Measurements from ENCODE around the gene POLR2B. TPM values are rescaled to one million over a fixed set of nuclear protein-coding genes. Genes with fewer than 3 reads are reported as not detected.

POLR2B gene
- total RNA-seq, 1 experiment from 2014 or later: 108 TPM

- Histone ChIP-seq H4K8ac (replicated peaks; ENCODE audit: insufficient read length, low read depth, low read length) (no peak overlapping the region), H4K5ac (ENCODE audit: insufficient read length, low read depth, low read length) (no peak overlapping the region), H3K27ac (ENCODE audit: insufficient read length, low read depth, low read length) (no peak overlapping the region), H3K4me2 (ENCODE audit: insufficient read depth, insufficient read length, low read length) (no peak overlapping the region), H2BK15ac (ENCODE audit: low read depth, low read length) (no peak overlapping the region), H2BK12ac (ENCODE audit: insufficient read length, low read depth, low read length) (no peak overlapping the region), H3K56ac (ENCODE audit: insufficient read length, low read depth, low read length) (no peak overlapping the region), H2BK5ac (ENCODE audit: insufficient read length, low read length) (no peak overlapping the region), H2BK20ac (ENCODE audit: low read depth, low read length, poor library complexity, severe bottlenecking) (no peak overlapping the region), H3K4ac (ENCODE audit: low read depth, low read length) (no peak overlapping the region), H2AFZ (ENCODE audit: low read length) (no peak overlapping the region), H3K79me1 (ENCODE audit: insufficient read depth, low read depth, low read length, poor library complexity, severe bottlenecking) (no peaks in the 10 kb centered on the region), H3K23ac (ENCODE audit: insufficient read length, low read depth, low read length) (no peak overlapping the region), H3K9me3 (ENCODE audit: control insufficient read depth, low read depth, low read length) (no peaks in the 10 kb centered on the region), H4K20me1 (ENCODE audit: control insufficient read depth, insufficient read depth, insufficient read length) (no peaks in the 10 kb centered on the region), H2AK5ac (ENCODE audit: insufficient read length, low read length) (no peak overlapping the region), H3K14ac (ENCODE audit: insufficient read depth, low read length) (no peak overlapping the region), H4K91ac (ENCODE audit: insufficient read length, low read depth, low read length) (no peak overlapping the region), H3K9ac (ENCODE audit: extremely low read depth, insufficient read length, low read length) (no peak overlapping the region), H3K79me2 (ENCODE audit: insufficient read depth, low read length) (no peaks in the 10 kb centered on the region), H3K18ac (ENCODE audit: insufficient read length, low read depth, low read length) (no peak overlapping the region), H2BK120ac (ENCODE audit: low read depth, low read length, poor library complexity, severe bottlenecking) (no peak overlapping the region), H3K4me1 (ENCODE audit: insufficient read depth, low read length) (no peaks in the 10 kb centered on the region), H3T11ph (ENCODE audit: low read length) (no peak overlapping the region), H3K23me2 (ENCODE audit: insufficient read length, low read depth, low read length, poor library complexity, severe bottlenecking) (no peaks in the 10 kb centered on the region), H3K27me3 (ENCODE audit: insufficient read depth, low read length) (no peaks in the 10 kb centered on the region)
- no peak overlapping the region for H3K4me3 Mint-ChIP-seq
- no peaks in the 10 kb centered on the region for H3K9me3 Mint-ChIP-seq
- H3K36me3 Mint-ChIP-seq (ENCODE audit: insufficient read depth in 1 of 3, low read depth in 3 of 3): no peaks in the 10 kb centered on the region; a peak in 1 of 7 replicates
- no peak for DNase-seq
- H3K27ac Mint-ChIP-seq: no peak overlapping the region; a peak in 1 of 7 replicates
- peaks cover 3% of the 10 kb centered on the region for H3K27me3 Mint-ChIP-seq (ENCODE audit: low read depth)
- H3K4me1 Mint-ChIP-seq: no peaks in the 10 kb centered on the region
- no CpG with 5 or more reads among the region's 20 CpGs for WGBS (ENCODE audit: extremely low coverage, insufficient read length, low lambda C conversion rate)
- no peak for TF ChIP-seq CTCF (conservative IDR thresholded peaks at IDR 0.05)
Observed at GRCh38 chr4:57064811-57065711, 86.4 kb downstream of the POLR2B start.

Measured in H9 (cell line).